ENCODE results near the gene CUEDC1. TPM values are rescaled to one million over a fixed set of nuclear protein-coding genes. Genes with fewer than 3 reads are reported as not detected.
"Not testable (repeated sequence)": the region's sequence is repeated elsewhere in the genome, so short reads cannot be mapped to it uniquely, and the experiment has no call there.

CUEDC1 gene
- total RNA-seq, 4 donors from 2014 or later: 17.1 to 25.7 (median 22.1) TPM

- no peak for TF ChIP-seq CTCF (IDR thresholded peaks at IDR 0.05)
Observed at GRCh38 chr17:57976594-57976993, 21.4 kb upstream of the CUEDC1 start.

GRCh38 chr17:57975044-57975443 is 19.8 kb upstream of the CUEDC1 start:
- DNase-seq (ENCODE audit: low spot score): no peak
- peak; percentile 77 for ATAC-seq (ENCODE audit: low FRiP score)
- TF ChIP-seq CTCF (IDR thresholded peaks at IDR 0.05): no peak

More at GRCh38 chr17:57976594-57976993, 21.4 kb upstream of the CUEDC1 start:
- ATAC-seq (ENCODE audit: low FRiP score) (no peak), DNase-seq (ENCODE audit: low spot score) (no peak)

- not testable (repeated sequence) for DNase-seq (ENCODE audit: low spot score); ATAC-seq (ENCODE audit: low FRiP score)
Observed at GRCh38 chr17:57974053-57974824, 19.0 kb upstream of the CUEDC1 start.

- no peak for TF ChIP-seq CTCF (IDR thresholded peaks at IDR 0.05)
- ATAC-seq (ENCODE audit: low FRiP score): no peak
- DNase-seq (ENCODE audit: low spot score): no peak
Observed at GRCh38 chr17:57972151-57972550, 16.9 kb upstream of the CUEDC1 start.

GRCh38 chr17:57971572-57971971 is 16.4 kb upstream of the CUEDC1 start:
- no peak for TF ChIP-seq CTCF (IDR thresholded peaks at IDR 0.05)
- no peak for DNase-seq (ENCODE audit: low spot score)
- no peak for ATAC-seq (ENCODE audit: low FRiP score)

GRCh38 chr17:57970710-57971109 is 15.5 kb upstream of the CUEDC1 start:
- no peak for TF ChIP-seq CTCF (IDR thresholded peaks at IDR 0.05)
- ATAC-seq (ENCODE audit: low FRiP score) (no peak), DNase-seq (ENCODE audit: low spot score) (no peak)

GRCh38 chr17:57968456-57968855 is 13.2 kb upstream of the CUEDC1 start:
- no peak for TF ChIP-seq CTCF (IDR thresholded peaks at IDR 0.05)
- DNase-seq (ENCODE audit: low spot score) (no peak), ATAC-seq (ENCODE audit: low FRiP score) (no peak)

Data from omental fat pad (tissue), 4 donors.